Neutrophil (primary cell): ENCODE results near the gene GUCY1B1.

Experiments used
- H3K27ac ChIP-seq: fragments of 200-600 bp; sonication (generic); 2 replicates; pipeline ENCODE4 v1.5.1; 2016; ENCODE audit warnings: mild to moderate bottlenecking, moderate library complexity
- H3K27me3 ChIP-seq: fragments of 200-600 bp; sonication (generic); 2 replicates; pipeline ENCODE4 v1.6.0; 2016; ENCODE audit warnings: mild to moderate bottlenecking
- H3K36me3 ChIP-seq: fragments of 200-600 bp; sonication (generic); 2 replicates; pipeline ENCODE4 v1.5.1; 2017
- H3K4me1 ChIP-seq, 2 experiments: fragments of 200-600 bp in 1 of 2; sonication (generic) in 1 of 2; 1 replicate in 1 of 2; 2 replicates in 1 of 2; pipeline versions ENCODE4 v1.5.1 to v1.6.1; 2013 to 2016; ENCODE audit warnings: low read depth in 1 of 2, low read length in 1 of 2, mild to moderate bottlenecking in 1 of 2, moderate library complexity in 1 of 2; ENCODE audit not compliant: control insufficient read depth in 1 of 2, insufficient read depth in 1 of 2
- H3K4me3 ChIP-seq, 2 experiments: fragments of 200-600 bp in 1 of 2; sonication (generic) in 1 of 2; 1 replicate in 1 of 2; 2 replicates in 1 of 2; pipeline ENCODE4 v1.5.1; 2013 to 2016; ENCODE audit warnings: low read depth in 1 of 2, low read length in 1 of 2, mild to moderate bottlenecking in 1 of 2, moderate library complexity in 1 of 2
- H3K9me3 ChIP-seq: fragments of 200-600 bp; sonication (generic); 2 replicates; pipeline ENCODE4 v1.5.1; 2016
- TF ChIP-seq, protein P1 (sequence below): fragments of 200-600 bp; sonication (generic); IDR thresholded peaks from 2 replicates; pipeline ENCODE4 v1.5.1; 2016; ENCODE audit warnings: antibody characterized with exemption

GUCY1B1 gene

DNA sequence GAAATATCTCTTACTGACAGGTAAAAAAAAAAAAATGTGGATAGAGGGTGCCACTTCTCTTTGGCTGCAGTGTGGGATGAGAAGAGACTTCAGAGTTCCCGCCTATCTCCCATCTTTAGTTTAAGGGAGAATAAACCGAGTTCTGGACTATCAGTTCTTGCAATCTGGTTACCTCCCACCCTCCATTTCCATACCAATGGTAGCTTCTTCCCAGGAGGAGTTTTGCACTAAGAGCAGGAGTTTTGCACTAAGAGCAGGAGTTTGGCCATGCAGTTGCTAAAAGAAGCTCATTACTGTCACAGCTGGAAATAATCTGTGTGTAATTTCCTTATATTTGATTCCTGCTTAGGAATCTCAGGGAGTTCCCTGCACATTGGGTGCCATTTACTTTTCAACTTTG is 10.8 kb upstream of the GUCY1B1 start:
- no peaks in the 10 kb centered on the region for H3K4me1 ChIP-seq
- no peaks in the 10 kb centered on the region for H3K36me3 ChIP-seq
- no peaks in the 10 kb centered on the region for H3K9me3 ChIP-seq
- TF ChIP-seq, protein P1, sequence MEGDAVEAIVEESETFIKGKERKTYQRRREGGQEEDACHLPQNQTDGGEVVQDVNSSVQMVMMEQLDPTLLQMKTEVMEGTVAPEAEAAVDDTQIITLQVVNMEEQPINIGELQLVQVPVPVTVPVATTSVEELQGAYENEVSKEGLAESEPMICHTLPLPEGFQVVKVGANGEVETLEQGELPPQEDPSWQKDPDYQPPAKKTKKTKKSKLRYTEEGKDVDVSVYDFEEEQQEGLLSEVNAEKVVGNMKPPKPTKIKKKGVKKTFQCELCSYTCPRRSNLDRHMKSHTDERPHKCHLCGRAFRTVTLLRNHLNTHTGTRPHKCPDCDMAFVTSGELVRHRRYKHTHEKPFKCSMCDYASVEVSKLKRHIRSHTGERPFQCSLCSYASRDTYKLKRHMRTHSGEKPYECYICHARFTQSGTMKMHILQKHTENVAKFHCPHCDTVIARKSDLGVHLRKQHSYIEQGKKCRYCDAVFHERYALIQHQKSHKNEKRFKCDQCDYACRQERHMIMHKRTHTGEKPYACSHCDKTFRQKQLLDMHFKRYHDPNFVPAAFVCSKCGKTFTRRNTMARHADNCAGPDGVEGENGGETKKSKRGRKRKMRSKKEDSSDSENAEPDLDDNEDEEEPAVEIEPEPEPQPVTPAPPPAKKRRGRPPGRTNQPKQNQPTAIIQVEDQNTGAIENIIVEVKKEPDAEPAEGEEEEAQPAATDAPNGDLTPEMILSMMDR = no peak
- no peaks in the 10 kb centered on the region for H3K27me3 ChIP-seq
- no peak overlapping the region for H3K4me3 ChIP-seq
- H3K27ac ChIP-seq = no peak overlapping the region

GRCh38 chr4:155749041-155749440 is 9.8 kb upstream of the GUCY1B1 start:
- no peak overlapping the region for H3K4me3 ChIP-seq
- H3K9me3 ChIP-seq = no peaks in the 10 kb centered on the region
- H3K27me3 ChIP-seq = no peaks in the 10 kb centered on the region
- TF ChIP-seq, protein P1 = no peak
- no peaks in the 10 kb centered on the region for H3K4me1 ChIP-seq
- no peaks in the 10 kb centered on the region for H3K36me3 ChIP-seq
- no peak overlapping the region for H3K27ac ChIP-seq

DNA sequence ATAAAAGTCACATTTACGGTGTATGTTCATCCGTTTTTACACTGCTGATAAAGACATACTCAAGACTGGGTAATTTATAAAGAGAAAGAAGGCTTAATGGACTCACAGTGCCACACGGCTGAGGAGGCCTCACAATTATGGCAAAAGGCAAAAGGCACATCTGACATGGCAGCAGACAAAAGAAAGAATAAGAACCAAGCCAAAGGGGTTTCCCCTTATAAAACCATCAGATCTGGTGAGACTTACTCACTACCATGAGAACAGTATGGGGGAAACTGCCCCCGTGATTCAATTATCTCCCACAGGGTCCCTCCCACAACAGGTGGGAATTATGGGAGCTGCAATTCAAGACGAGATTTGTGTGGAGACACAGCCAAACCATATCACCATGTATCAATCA is 7.3 kb upstream of the GUCY1B1 start:
- H3K36me3 ChIP-seq = no peaks in the 10 kb centered on the region
- no peak overlapping the region for H3K27ac ChIP-seq
- no peak overlapping the region for H3K4me3 ChIP-seq
- H3K27me3 ChIP-seq = no peaks in the 10 kb centered on the region
- no peaks in the 10 kb centered on the region for H3K9me3 ChIP-seq
- TF ChIP-seq, protein P1 = no peak
- H3K4me1 ChIP-seq = no peaks in the 10 kb centered on the region

DNA sequence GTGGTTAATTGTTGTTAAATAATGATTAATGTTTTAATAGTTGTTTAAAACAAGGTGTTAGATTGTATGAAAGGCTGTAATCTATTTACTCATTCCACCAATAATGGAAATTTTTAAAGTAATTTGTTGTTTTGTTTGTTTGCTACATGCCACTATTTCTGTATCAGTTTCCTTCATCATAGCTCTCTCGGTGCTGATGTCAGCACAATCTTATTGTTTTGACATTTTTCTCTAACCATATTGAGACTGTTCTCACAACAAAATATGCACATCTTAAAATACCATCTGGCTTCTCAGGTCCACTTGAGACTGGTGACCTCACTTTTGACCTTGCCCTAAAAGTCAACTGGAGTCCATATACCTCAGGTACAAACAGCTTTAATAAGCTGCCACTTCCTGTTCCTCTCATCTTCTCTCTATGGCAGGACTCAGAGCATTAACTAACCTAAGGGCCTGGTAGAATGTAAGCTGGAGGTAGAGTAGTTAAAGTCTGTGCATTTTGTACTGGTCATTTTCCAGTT is 1.0 kb upstream of the GUCY1B1 start:
- Histone ChIP-seq H3K4me1 (peaks cover 0 to 18% of the 10 kb centered on the region in 2 experiments), H3K27ac (no peak overlapping the region), H3K9me3 (no peaks in the 10 kb centered on the region), H3K27me3 (peaks cover 49% of the 10 kb centered on the region), H3K4me3 (no peak overlapping the region), H3K36me3 (no peaks in the 10 kb centered on the region)
- TF ChIP-seq, protein P1 = no peak

GRCh38 chr4:155759372-155760252 is 791 bp downstream of the GUCY1B1 start:
- TF ChIP-seq, protein P1 = no peak
- Histone ChIP-seq H3K9me3 (no peaks in the 10 kb centered on the region), H3K27ac (no peak overlapping the region), H3K4me3 (peak overlapping the region in 1 of 2 experiments; percentile 54), H3K27me3 (peaks cover 49% of the 10 kb centered on the region), H3K36me3 (no peaks in the 10 kb centered on the region), H3K4me1 (peaks cover 0 to 18% of the 10 kb centered on the region in 2 experiments)
